Activated CD8-positive, alpha-beta T cell treated with anti-CD3 and anti-CD28 coated beads, Interleukin-2, amount 10 ng/mL, durations not matched to agents 7 days and 5 days (primary cell): ENCODE measurements around the gene ANO2. TPM values are rescaled to one million over a fixed set of nuclear protein-coding genes. Genes with fewer than 3 reads are reported as not detected.

Source experiments
- ATAC-seq: fragments of 150-1000 bp; cut with Tn5 transposase; one replicate; pipeline ENCODE4 v1.10.0; 2021; ENCODE audit warnings: moderate library complexity
- CTCF ChIA-PET: fragments of 350-600 bp; sonication (Branson Sonifier 250); formaldehyde crosslinking; loops from one replicate; lab custom pipeline; 2021; ENCODE audit warnings: antibody characterized with exemption; lab: Charles Lee
- POLR2A ChIA-PET: fragments of 350-600 bp; sonication (Branson Sonifier 250); formaldehyde crosslinking; loops from one replicate; lab custom pipeline; 2021; ENCODE audit warnings: antibody characterized with exemption; lab: Charles Lee
- DNase-seq: peaks from one replicate; pipeline ENCODE4 v3.0.0-alpha.2; 2020
- H3K27ac Mint-ChIP-seq: one replicate; pipeline ENCODE4 v1.8.0; 2021; ENCODE audit warnings: mild to moderate bottlenecking, mixed read lengths
- H3K27me3 Mint-ChIP-seq: one replicate; pipeline ENCODE4 v1.8.0; 2021; ENCODE audit warnings: low read depth, mixed read lengths
- H3K36me3 Mint-ChIP-seq: one replicate; pipeline ENCODE4 v1.8.0; 2021; ENCODE audit warnings: low read depth, mixed read lengths
- H3K4me1 Mint-ChIP-seq: one replicate; pipeline ENCODE4 v1.8.0; 2021; ENCODE audit warnings: low read depth, mixed read lengths
- H3K4me3 Mint-ChIP-seq: one replicate; pipeline ENCODE4 v1.8.0; 2021; ENCODE audit warnings: mild to moderate bottlenecking, mixed read lengths
- H3K9me3 Mint-ChIP-seq: one replicate; pipeline ENCODE4 v1.8.0; 2022; ENCODE audit warnings: mixed read lengths; ENCODE audit not compliant: insufficient read depth
- total RNA-seq, 2 experiments: library from RNA; stranded (reverse); gene quantifications; one replicate each; pipeline ENCODE4 v1.2.3, GENCODE V29; 2021

Gene ANO2
- total RNA-seq, 2 experiments from 2014 or later, result not detected

- CTCF ChIA-PET, result no interaction called here
- Mint-ChIP-seq H3K27ac (no peak overlapping the region), H3K4me3 (no peak overlapping the region), H3K36me3 (no peaks in the 10 kb centered on the region), H3K27me3 (peaks cover 3% of the 10 kb centered on the region), H3K9me3 (no peaks in the 10 kb centered on the region), H3K4me1 (no peaks in the 10 kb centered on the region)
- POLR2A ChIA-PET, result no interaction called here
- ATAC-seq (no peak), DNase-seq (no peak)
Measured at GRCh38 chr12:5633106-5633505, 312.0 kb downstream of the ANO2 start.

GRCh38 chr12:5632453-5632852 is 312.6 kb downstream of the ANO2 start:
- Mint-ChIP-seq H3K9me3 (no peaks in the 10 kb centered on the region), H3K36me3 (no peaks in the 10 kb centered on the region), H3K4me1 (no peaks in the 10 kb centered on the region), H3K4me3 (no peak overlapping the region), H3K27me3 (peaks cover 3% of the 10 kb centered on the region), H3K27ac (no peak overlapping the region)
- CTCF ChIA-PET, result no interaction called here
- POLR2A ChIA-PET, result no interaction called here
- ATAC-seq (no peak), DNase-seq (no peak)

GRCh38 chr12:5631497-5631896 is 313.6 kb downstream of the ANO2 start:
- Mint-ChIP-seq H3K27ac (no peak overlapping the region), H3K27me3 (peaks cover 3% of the 10 kb centered on the region), H3K4me1 (no peaks in the 10 kb centered on the region), H3K4me3 (no peak overlapping the region), H3K9me3 (no peaks in the 10 kb centered on the region), H3K36me3 (no peaks in the 10 kb centered on the region)
- POLR2A ChIA-PET, result no interaction called here
- DNase-seq (no peak), ATAC-seq (no peak)
- CTCF ChIA-PET, result no interaction called here

GRCh38 chr12:5630726-5631125 is 314.3 kb downstream of the ANO2 start:
- H3K27me3 Mint-ChIP-seq, result peaks cover 3% of the 10 kb centered on the region
- ATAC-seq (no peak), DNase-seq (no peak)
- no peak overlapping the region for H3K4me3 Mint-ChIP-seq
- H3K27ac Mint-ChIP-seq, result no peak overlapping the region
- H3K9me3 Mint-ChIP-seq, result no peaks in the 10 kb centered on the region
- no peaks in the 10 kb centered on the region for H3K36me3 Mint-ChIP-seq
- POLR2A ChIA-PET, result no interaction called here
- no peaks in the 10 kb centered on the region for H3K4me1 Mint-ChIP-seq
- CTCF ChIA-PET, result no interaction called here

- H3K4me1 Mint-ChIP-seq, result peaks cover 6% of the 10 kb centered on the region
- ChIA-PET CTCF (no interaction called here), POLR2A (no interaction called here)
- DNase-seq, result no peak
- H3K36me3 Mint-ChIP-seq, result no peaks in the 10 kb centered on the region
- no peak overlapping the region for H3K27ac Mint-ChIP-seq
- no peaks in the 10 kb centered on the region for H3K27me3 Mint-ChIP-seq
- ATAC-seq, result no peak
- H3K4me3 Mint-ChIP-seq, result no peak overlapping the region
- no peaks in the 10 kb centered on the region for H3K9me3 Mint-ChIP-seq
Measured at GRCh38 chr12:5628501-5628900, 316.6 kb downstream of the ANO2 start.

- H3K9me3 Mint-ChIP-seq, result no peaks in the 10 kb centered on the region
- H3K36me3 Mint-ChIP-seq, result no peaks in the 10 kb centered on the region
- ChIA-PET CTCF (no interaction called here), POLR2A (no interaction called here)
- H3K27ac Mint-ChIP-seq, result no peak overlapping the region
- no peak overlapping the region for H3K4me3 Mint-ChIP-seq
- ATAC-seq (no peak), DNase-seq (no peak)
- H3K4me1 Mint-ChIP-seq, result peaks cover 6% of the 10 kb centered on the region
- H3K27me3 Mint-ChIP-seq, result no peaks in the 10 kb centered on the region
Measured at GRCh38 chr12:5627053-5627630, 317.9 kb downstream of the ANO2 start.

- Mint-ChIP-seq H3K27ac (no peak overlapping the region), H3K36me3 (no peaks in the 10 kb centered on the region), H3K4me1 (peaks cover 6% of the 10 kb centered on the region), H3K27me3 (no peaks in the 10 kb centered on the region), H3K9me3 (no peaks in the 10 kb centered on the region), H3K4me3 (no peak overlapping the region)
- ATAC-seq (no peak), DNase-seq (no peak)
- CTCF ChIA-PET, result no interaction called here
- POLR2A ChIA-PET, result no interaction called here
Measured at GRCh38 chr12:5626151-5626550, 318.9 kb downstream of the ANO2 start.

- ChIA-PET POLR2A (no interaction called here), CTCF (no interaction called here)
- no peak overlapping the region for H3K27ac Mint-ChIP-seq
- no peak for DNase-seq
- no peak for ATAC-seq
- no peak overlapping the region for H3K4me3 Mint-ChIP-seq
- peaks cover 6% of the 10 kb centered on the region for H3K4me1 Mint-ChIP-seq
- no peaks in the 10 kb centered on the region for H3K36me3 Mint-ChIP-seq
- no peaks in the 10 kb centered on the region for H3K9me3 Mint-ChIP-seq
- no peaks in the 10 kb centered on the region for H3K27me3 Mint-ChIP-seq
Measured at GRCh38 chr12:5624486-5625272, 320.4 kb downstream of the ANO2 start.

GRCh38 chr12:5623411-5623810 is 321.6 kb downstream of the ANO2 start:
- H3K9me3 Mint-ChIP-seq, result no peaks in the 10 kb centered on the region
- ATAC-seq (no peak), DNase-seq (no peak)
- ChIA-PET CTCF (no interaction called here), POLR2A (no interaction called here)
- peaks cover 6% of the 10 kb centered on the region for H3K4me1 Mint-ChIP-seq
- H3K27ac Mint-ChIP-seq, result no peak overlapping the region
- H3K36me3 Mint-ChIP-seq, result no peaks in the 10 kb centered on the region
- no peaks in the 10 kb centered on the region for H3K27me3 Mint-ChIP-seq
- H3K4me3 Mint-ChIP-seq, result no peak overlapping the region

- Mint-ChIP-seq H3K27ac (no peak overlapping the region), H3K9me3 (no peaks in the 10 kb centered on the region), H3K4me1 (peaks cover 6% of the 10 kb centered on the region), H3K4me3 (no peak overlapping the region), H3K36me3 (no peaks in the 10 kb centered on the region), H3K27me3 (no peaks in the 10 kb centered on the region)
- no peak for ATAC-seq
- CTCF ChIA-PET, result no interaction called here
- POLR2A ChIA-PET, result no interaction called here
- DNase-seq, result no peak
Measured at GRCh38 chr12:5622280-5622679, 322.8 kb downstream of the ANO2 start.

GRCh38 chr12:5621329-5621728 is 323.7 kb downstream of the ANO2 start:
- CTCF ChIA-PET, result no interaction called here
- POLR2A ChIA-PET, result no interaction called here
- Mint-ChIP-seq H3K27me3 (no peaks in the 10 kb centered on the region), H3K36me3 (no peaks in the 10 kb centered on the region), H3K4me3 (no peak overlapping the region), H3K9me3 (no peaks in the 10 kb centered on the region), H3K27ac (no peak overlapping the region), H3K4me1 (peaks cover 6% of the 10 kb centered on the region)
- ATAC-seq (no peak), DNase-seq (no peak)

- H3K36me3 Mint-ChIP-seq, result no peaks in the 10 kb centered on the region
- no peak overlapping the region for H3K4me3 Mint-ChIP-seq
Measured at GRCh38 chr12:5620896-5621295, 324.2 kb downstream of the ANO2 start.

More at GRCh38 chr12:5620896-5621295, 324.2 kb downstream of the ANO2 start:
- ATAC-seq (no peak), DNase-seq (no peak)
- H3K27ac Mint-ChIP-seq, result no peak overlapping the region
- no peaks in the 10 kb centered on the region for H3K27me3 Mint-ChIP-seq
- POLR2A ChIA-PET, result no interaction called here
- H3K4me1 Mint-ChIP-seq, result peaks cover 6% of the 10 kb centered on the region
- CTCF ChIA-PET, result no interaction called here
- no peaks in the 10 kb centered on the region for H3K9me3 Mint-ChIP-seq
